WTC11 (cell line): ENCODE data around the gene BRSK1.

Experiments used
- ATF3 ChIP-seq: sonication (generic); formaldehyde crosslinking; conservative IDR thresholded peaks from 2 replicates; pipeline ENCODE4 v1.8.1; 2022; ENCODE audit warnings: mild to moderate bottlenecking, missing genetic modification reagents
- CREB1 ChIP-seq: sonication (generic); formaldehyde crosslinking; IDR thresholded peaks from 2 replicates; pipeline ENCODE4 v1.8.0; 2023; ENCODE audit warnings: mild to moderate bottlenecking, missing genetic modification reagents
- CTCF ChIP-seq: fragments of 200-600 bp; IDR thresholded peaks from 2 replicates; pipeline ENCODE4 v1.8.0; 2022; ENCODE audit warnings: antibody characterized with exemption
- E2F1 ChIP-seq: sonication (generic); formaldehyde crosslinking; IDR thresholded peaks from 2 replicates; pipeline ENCODE4 v1.8.0; 2022; ENCODE audit warnings: mild to moderate bottlenecking, missing genetic modification reagents
- FOXP4 ChIP-seq: sonication (generic); formaldehyde crosslinking; IDR thresholded peaks from 2 replicates; pipeline ENCODE4 v1.8.0; 2022; ENCODE audit warnings: mild to moderate bottlenecking, missing genetic modification reagents
- HMGXB4 ChIP-seq: sonication (generic); formaldehyde crosslinking; IDR thresholded peaks from 2 replicates; pipeline ENCODE4 v1.8.1; 2023; ENCODE audit warnings: mild to moderate bottlenecking, moderate library complexity, missing genetic modification reagents
- MAX ChIP-seq: sonication (generic); formaldehyde crosslinking; IDR thresholded peaks from 2 replicates; pipeline ENCODE4 v1.8.0; 2022; ENCODE audit warnings: mild to moderate bottlenecking, missing genetic modification reagents
- NFE2L1 ChIP-seq: sonication (generic); formaldehyde crosslinking; IDR thresholded peaks from 2 replicates; pipeline ENCODE4 v1.8.1; 2023; ENCODE audit warnings: missing genetic modification reagents
- PREB ChIP-seq: sonication (generic); formaldehyde crosslinking; IDR thresholded peaks from 2 replicates; pipeline ENCODE4 v1.8.1; 2022; ENCODE audit warnings: mild to moderate bottlenecking, missing genetic modification reagents, moderate library complexity, borderline replicate concordance
- SMAD4 ChIP-seq: sonication (generic); formaldehyde crosslinking; IDR thresholded peaks from 2 replicates; pipeline ENCODE4 v1.8.0; 2022; ENCODE audit warnings: mild to moderate bottlenecking, missing genetic modification reagents
- SP1 ChIP-seq: sonication (generic); formaldehyde crosslinking; conservative IDR thresholded peaks from 2 replicates; pipeline ENCODE4 v1.8.1; 2022; ENCODE audit warnings: missing genetic modification reagents
- ZNF317 ChIP-seq: sonication (generic); formaldehyde crosslinking; IDR thresholded peaks from 2 replicates; pipeline ENCODE4 v1.8.1; 2023; ENCODE audit warnings: low read depth, mild to moderate bottlenecking, moderate library complexity, missing genetic modification reagents, borderline replicate concordance

GRCh38 chr19:55265723-55266386, 17.9 kb upstream of the BRSK1 start:
- no peak for TF ChIP-seq HMGXB4 (CRISPR knock-in tag)
- no peak for TF ChIP-seq ATF3 (CRISPR knock-in tag)
- no peak for TF ChIP-seq SP1 (CRISPR knock-in tag)
- no peak for TF ChIP-seq MAX (CRISPR knock-in tag)
- no peak for TF ChIP-seq E2F1
- no peak for TF ChIP-seq NFE2L1 (CRISPR knock-in tag)
- TF ChIP-seq CTCF = no peak
- no peak for TF ChIP-seq PREB (CRISPR knock-in tag)
- no peak for TF ChIP-seq ZNF317 (CRISPR knock-in tag)
- TF ChIP-seq SMAD4 (CRISPR knock-in tag) = no peak
- TF ChIP-seq FOXP4 (CRISPR knock-in tag) = no peak
- no peak for TF ChIP-seq CREB1 (CRISPR knock-in tag)
